ENCODE measurements around the gene FGF5. TPM values are rescaled to one million over a fixed set of nuclear protein-coding genes. Genes with fewer than 3 reads are reported as not detected.

Gene FGF5
- total RNA-seq, 1 experiment from 2014 or later = not detected

DNA sequence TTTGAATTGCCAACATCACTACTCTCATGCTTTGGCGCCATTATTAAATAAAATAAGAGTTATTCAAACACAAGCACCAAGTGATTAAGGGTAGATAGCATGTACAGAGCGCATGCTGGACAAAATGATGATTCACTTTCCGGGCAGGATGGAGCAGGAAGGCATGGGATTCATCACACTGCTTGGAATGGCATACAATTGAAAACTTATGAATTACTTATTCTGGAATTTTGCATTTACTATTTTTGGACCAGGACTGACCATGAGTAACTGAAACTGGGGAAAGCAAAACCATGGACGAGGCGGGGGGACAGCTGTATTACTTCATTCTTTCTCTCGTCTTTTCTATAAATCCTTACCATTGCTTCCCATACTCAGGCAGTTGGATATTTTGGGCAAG lies 28.5 kb upstream of the FGF5 start:
- H3K4me1 ChIP-seq (ENCODE audit: control insufficient read depth in 1 of 2, insufficient read depth in 2 of 2, low read length in 2 of 2) = no peaks in the 10 kb centered on the region
- no peak for DNase-seq (ENCODE audit: low read depth, low spot score)
- RAD21 ChIA-PET (ENCODE audit: low non-redundant PET in 1 of 2, low total read pairs in 2 of 2, uncharacterized antibody in 2 of 2, unreplicated experiment in 2 of 2) = no interaction called here
- H3K4me2 ChIP-seq (ENCODE audit: low read length) = no peak overlapping the region
- H3K9me2 ChIP-seq (ENCODE audit: insufficient read depth) = no peaks in the 10 kb centered on the region
- no peaks in the 10 kb centered on the region for H3K9me3 ChIP-seq (ENCODE audit: control insufficient read depth in 1 of 2, insufficient read depth in 1 of 2, low read depth in 1 of 2, low read length in 2 of 2)
- no peaks in the 10 kb centered on the region for H3K79me2 ChIP-seq (ENCODE audit: insufficient read depth, low read length)
- TF ChIP-seq SIN3A (IDR thresholded peaks at IDR 0.05; ENCODE audit: low read depth) = no peak
- TF ChIP-seq SRF (IDR thresholded peaks at IDR 0.05; ENCODE audit: low read depth) = no peak
- no peak for TF ChIP-seq YY1 (IDR thresholded peaks at IDR 0.05; ENCODE audit: extremely low read depth, insufficient replicate concordance, low read depth, low read length)
- no peak for TF ChIP-seq REST (IDR thresholded peaks at IDR 0.05; ENCODE audit: low read depth)
- no peak for TF ChIP-seq CTCF (IDR thresholded peaks at IDR 0.05 in 2 of 3, conservative IDR thresholded peaks at IDR 0.05 in 1 of 3; ENCODE audit: borderline replicate concordance in 1 of 3, insufficient read depth in 1 of 3, low read depth in 2 of 3, low read length in 2 of 3)
- no peak for TF ChIP-seq JUND (IDR thresholded peaks at IDR 0.05)
- no peak for TF ChIP-seq MAX (IDR thresholded peaks at IDR 0.05)
- TF ChIP-seq POLR2A (IDR thresholded peaks at IDR 0.05; ENCODE audit: borderline replicate concordance, extremely low read depth, insufficient read depth, insufficient read length) = no peak
- TF ChIP-seq RAD21 (IDR thresholded peaks at IDR 0.05; ENCODE audit: low read depth) = no peak
- no peak for TF ChIP-seq ZNF274 (IDR thresholded peaks at IDR 0.05; ENCODE audit: low read depth, low read length)
- no peak for TF ChIP-seq CBX3 (IDR thresholded peaks at IDR 0.05; ENCODE audit: low read depth)
- TF ChIP-seq ZFX (IDR thresholded peaks at IDR 0.05) = no peak
- POLR2A ChIA-PET = no interaction called here
- no peaks in the 10 kb centered on the region for H3K36me3 ChIP-seq (ENCODE audit: control insufficient read depth in 1 of 2, insufficient read depth in 2 of 2, low read length in 2 of 2)
- H3K9ac ChIP-seq (ENCODE audit: low read length) = no peak overlapping the region
- H4K20me1 ChIP-seq (ENCODE audit: insufficient read depth) = no peaks in the 10 kb centered on the region
- no peak overlapping the region for H2AFZ ChIP-seq (ENCODE audit: low read depth, low read length, poor library complexity, severe bottlenecking)
- no peak overlapping the region for H3K27ac ChIP-seq (ENCODE audit: low read depth, low read length)
- no TSS peak for BruUV-seq (replicated peaks)
- ATAC-seq = no peak
- CTCF ChIA-PET = no interaction called here
- intact Hi-C loops (cut with micrococcal nuclease) = no loop called here
- no peak overlapping the region for H3K4me3 ChIP-seq (replicated peaks in 1 of 2; ENCODE audit: low read depth in 1 of 2, low read length in 2 of 2)
- H3K27me3 ChIP-seq (ENCODE audit: insufficient read depth, low read length) = peaks cover 71% of the 10 kb centered on the region
